Sciatic nerve (tissue), 2 donors: ENCODE results near the gene PPP6R2. TPM values are rescaled to one million over a fixed set of nuclear protein-coding genes. Genes with fewer than 3 reads are reported as not detected.

ENCODE experiments used
- ATAC-seq: fragments of 200-7000 bp; cut with Tn5 transposase; one replicate; pipeline ENCODE4 v1.9.1; 2020; ENCODE audit warnings: mild to moderate bottlenecking, moderate library complexity
- DNase-seq: peaks from one replicate; pipeline ENCODE4 v3.0.0-alpha.2; 2020; ENCODE audit warnings: low spot score
- intact Hi-C: fragments of 100-400 bp; cut with DNase I; formaldehyde crosslinking; loops from one replicate; pipeline ENCODE4 v1.14.2; 2022
- total RNA-seq: library from RNA; stranded (reverse); fragmentation: NEBNext Ultra II Directional; extraction: Animal tissue kit (Norgen Biotek cat#: 25700); gene quantifications from one replicate; pipeline ENCODE4 v1.2.1, GENCODE V29; 2021
- donor health status: DM: no; HTN: no; CAD: no.
- donor health status: DM: no; HTN: no; CAD: no.

PPP6R2 gene
- total RNA-seq, 1 donor from 2014 or later: 42.1 TPM

DNA sequence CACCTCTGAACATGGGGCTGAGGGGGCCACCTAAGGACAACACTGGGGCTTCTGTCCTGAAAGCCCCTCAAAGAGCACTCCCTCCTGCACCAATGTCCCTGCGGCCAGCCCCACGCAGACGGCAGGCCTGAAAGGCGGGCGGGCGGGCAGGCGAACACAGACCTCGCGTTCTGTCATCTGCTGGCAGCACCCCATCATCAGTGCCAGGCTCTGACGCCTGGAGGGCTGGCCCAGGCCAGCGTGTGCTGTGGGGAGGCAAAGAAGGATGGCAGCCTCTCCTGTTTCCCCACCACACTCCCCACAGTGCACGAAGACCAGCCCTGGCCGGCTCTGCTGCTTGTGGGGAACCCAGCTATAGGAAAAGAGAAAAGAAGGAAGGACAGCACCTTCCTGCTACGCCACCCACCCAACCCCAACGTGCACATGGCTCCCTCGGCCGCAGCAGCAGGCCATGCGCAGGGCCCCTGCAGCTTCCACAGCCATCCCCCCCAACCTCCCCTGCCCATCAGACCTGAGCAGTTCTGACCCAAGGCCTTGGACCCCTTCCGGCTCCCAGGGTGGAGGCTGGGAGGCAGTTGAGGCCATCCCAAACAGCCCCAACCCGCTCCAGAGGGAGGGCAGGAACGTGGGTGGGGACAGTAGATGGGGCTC is 128.2 kb downstream of the PPP6R2 start:
- ATAC-seq (no peak), DNase-seq (no peak)
- intact Hi-C loops: no loop called here

DNA sequence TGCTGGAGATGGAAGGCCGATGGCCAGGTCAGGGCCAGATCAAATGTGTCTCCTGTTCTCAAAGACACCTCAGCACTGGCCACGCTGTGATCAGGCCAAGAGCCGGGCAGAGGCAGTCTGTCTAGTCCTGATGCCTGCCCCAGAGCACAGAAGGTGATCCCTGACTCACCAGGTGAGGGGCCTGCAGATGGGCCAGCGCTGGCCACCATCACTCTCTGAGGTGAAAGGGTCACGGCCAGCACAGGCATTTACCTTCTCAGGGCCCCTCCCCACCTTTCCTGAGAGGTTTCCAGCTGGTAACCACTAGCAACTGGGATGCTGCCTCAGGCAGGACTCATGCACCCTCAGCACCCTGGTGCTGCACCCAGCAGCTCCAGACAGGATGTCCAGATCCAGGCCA is 128.8 kb downstream of the PPP6R2 start:
- intact Hi-C loops: no loop called here
- DNase-seq (no peak), ATAC-seq (no peak)

DNA sequence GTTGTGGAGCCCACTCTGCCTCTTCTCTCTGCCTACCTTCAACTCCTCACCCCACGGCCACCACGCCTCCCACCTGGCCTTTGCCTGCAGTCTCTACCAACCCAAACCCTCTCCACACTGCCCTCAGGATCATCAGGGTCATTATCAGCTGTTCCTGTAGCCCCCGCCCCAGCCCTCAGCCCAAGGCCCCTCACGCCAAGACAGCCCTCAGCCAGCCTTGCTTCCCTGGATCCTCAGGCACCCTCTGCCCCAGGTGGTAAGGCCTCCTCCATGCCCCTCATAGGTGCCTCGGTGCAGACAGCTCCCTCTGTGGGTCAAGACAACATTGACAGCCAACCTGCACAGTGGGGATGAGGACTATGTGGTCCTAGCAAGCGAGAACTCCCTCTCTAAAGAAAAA is 130.0 kb downstream of the PPP6R2 start:
- no peak for ATAC-seq
- intact Hi-C loops: no loop called here
- no peak for DNase-seq

DNA sequence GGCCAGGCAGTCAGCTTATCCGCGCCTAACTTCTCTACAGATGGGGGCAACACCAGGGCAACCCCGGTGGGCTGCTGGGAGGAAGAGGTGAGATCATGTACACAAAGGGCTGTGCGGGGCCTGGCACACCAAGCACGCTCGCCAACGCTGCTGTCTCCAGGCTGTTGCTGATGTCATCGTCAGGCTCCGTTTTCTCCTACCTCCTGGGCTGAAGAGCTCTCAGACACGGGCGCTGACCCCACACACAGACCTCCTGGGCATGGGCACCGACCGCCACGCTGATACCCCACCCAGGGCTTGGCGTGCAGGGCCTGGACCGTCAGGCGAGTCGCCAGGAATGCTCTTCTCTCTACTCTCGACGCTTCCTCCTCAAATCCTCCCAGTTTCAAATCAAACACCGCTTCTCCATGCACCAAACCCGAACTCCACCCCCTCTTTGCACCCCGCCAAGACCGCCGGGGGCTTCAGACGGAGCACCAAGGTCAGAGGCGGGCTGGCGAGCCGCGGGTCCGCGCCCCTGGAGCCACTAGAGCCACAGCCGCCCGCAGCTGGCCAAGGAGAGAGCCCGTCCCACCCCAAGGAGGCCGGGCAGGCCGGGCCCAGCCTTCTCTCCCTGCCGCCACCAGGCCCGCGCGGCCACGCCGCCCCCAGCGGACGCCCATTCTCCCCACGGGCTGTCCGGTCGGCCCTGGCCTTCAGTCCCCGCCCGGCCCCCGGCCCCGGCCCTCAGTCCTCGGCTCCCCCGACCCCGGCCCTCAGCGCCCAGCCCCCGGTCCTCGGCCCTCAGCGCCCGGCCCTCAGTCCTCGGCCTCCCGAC is 130.9 kb downstream of the PPP6R2 start:
- DNase-seq (no peak), ATAC-seq (no peak)
- intact Hi-C loops: no loop called here

DNA sequence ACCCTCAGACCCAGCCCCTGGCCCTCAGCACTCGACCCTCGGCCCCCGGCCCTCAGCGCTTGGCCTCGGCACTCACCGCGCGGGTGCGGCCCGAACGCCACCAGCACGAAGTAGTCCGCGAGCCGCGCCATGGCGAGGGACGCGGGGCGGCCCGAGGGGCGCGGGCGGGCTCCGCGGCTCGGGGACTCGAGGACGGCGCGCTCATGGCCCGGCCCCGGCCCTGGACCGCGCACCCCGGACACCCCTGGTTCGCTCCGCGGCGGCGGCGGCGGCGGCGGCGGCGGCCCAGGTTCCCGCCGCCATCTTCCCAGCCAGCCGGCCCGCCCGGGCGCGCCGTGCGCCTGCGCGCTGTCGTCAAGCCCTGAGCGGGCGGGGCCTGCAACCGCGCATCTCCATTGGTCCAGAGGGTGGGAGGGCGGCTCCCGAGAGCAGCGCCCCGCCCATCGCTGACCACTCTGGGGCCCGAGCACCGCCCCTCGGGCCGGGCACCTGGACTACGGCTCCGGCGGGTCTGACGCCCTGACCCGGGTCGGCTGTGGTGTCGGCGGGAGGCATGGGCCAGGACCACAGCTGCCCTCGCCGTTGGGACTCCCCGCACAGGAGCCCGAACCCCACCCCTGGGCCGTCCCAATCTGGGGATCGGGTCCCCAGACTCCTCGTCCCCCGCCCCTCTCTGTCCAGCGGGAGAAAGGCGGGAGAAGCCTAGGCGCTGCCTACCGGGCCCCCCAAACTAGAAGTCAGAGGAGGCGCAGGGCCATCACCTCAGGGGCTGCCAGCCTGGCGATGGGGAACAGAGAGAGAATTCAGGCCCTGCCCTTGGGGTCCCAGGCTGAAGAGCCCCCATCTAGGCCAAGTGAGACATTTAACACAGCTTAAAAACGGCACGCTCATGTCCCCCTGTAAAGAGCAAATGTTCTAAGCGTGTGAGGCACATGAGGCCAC is 131.9 kb downstream of the PPP6R2 start, which contains the start of gene SBF1:
Gene SBF1, minus strand, starts transcription at position 326 of the 942 bp plus-strand sequence. Its CDS starts 195 bp downstream, at position 131.
- ATAC-seq (peak; percentile 98), DNase-seq (peak; percentile 94)
- intact Hi-C loops: no loop called here

DNA sequence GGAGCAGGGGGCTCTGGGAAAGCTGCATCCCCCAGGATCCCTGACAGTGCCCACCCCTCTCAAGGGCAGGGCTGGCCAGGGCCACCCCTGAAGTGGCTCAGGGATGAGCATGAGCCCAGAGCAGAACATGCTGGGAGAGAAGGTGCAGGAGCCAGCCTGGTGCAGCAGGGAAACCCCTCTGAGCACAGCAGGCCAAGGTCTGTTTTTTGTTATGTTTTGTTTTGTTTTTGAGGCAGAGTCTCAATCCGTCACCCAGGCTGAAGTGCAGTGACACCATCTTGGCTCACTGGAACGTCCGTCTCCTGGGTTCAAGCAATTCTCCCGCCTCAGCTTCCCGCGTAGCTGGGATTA is 132.5 kb downstream of the PPP6R2 start:
- intact Hi-C loops: no loop called here
- ATAC-seq (peak; percentile 1), DNase-seq (no peak)

DNA sequence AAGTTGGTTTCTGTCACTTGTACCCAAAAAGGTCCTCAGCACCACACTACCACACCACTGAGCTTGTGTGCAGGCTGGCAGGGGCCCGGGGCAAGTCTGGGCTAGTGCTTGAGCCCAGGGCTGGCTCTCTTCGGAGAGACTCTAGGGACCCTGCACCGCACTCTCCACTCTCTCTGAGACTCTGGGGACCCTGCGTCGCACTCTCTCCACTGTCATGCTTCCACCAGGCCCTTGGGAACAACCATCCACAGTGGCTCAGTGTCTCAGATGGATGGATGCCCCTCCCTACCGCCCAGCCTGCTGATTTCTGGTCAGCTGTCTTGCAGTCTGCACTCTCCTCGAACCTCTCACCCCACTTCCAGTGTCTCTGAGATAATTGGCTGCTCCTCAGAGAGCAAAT is 133.7 kb downstream of the PPP6R2 start:
- intact Hi-C loops: no loop called here

DNA sequence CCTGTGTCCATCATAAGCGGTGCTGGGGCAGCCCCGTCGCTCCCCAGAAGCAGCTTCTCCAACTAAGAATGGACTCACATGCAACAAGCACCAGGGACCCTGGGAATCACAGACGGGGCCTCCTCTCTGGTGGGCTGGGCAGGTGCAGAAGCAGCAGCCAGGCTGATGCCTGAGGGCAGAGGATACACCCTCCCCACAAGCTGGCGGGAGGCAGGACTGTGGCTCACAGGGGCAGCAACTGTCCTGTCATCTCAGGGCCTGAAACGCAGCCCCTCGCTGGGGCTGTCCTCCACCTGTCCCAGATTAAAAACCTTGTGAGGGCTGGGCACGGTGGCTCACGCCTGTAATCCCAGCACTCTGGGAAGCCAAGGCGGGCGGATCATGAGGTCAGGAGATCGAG is 134.8 kb downstream of the PPP6R2 start:
- no peak for ATAC-seq
- intact Hi-C loops: no loop called here
- DNase-seq: no peak

More for the DNA sequence above, 133.7 kb downstream of the PPP6R2 start:
- no peak for ATAC-seq
- DNase-seq: no peak

DNA sequence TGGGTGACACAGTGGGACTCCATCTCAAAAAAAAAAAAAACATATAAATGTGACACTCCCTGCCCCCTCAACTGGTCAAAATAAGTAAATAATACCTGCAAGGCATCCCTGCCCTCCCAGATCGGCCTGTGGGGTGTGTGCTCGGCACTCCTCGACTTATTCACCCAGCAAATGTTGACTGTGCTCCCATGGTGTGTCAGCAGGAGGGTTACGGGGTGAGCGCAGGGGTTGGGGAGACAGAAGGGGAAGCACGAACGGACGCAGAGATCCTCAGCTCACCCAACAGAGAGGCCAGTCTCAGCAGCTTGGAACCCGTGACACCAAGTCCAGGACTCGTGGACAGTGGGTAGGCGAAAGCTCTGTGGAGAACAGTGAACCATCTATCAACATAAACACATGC is 136.6 kb downstream of the PPP6R2 start:
- no peak for DNase-seq
- no peak for ATAC-seq
- intact Hi-C loops: no loop called here

DNA sequence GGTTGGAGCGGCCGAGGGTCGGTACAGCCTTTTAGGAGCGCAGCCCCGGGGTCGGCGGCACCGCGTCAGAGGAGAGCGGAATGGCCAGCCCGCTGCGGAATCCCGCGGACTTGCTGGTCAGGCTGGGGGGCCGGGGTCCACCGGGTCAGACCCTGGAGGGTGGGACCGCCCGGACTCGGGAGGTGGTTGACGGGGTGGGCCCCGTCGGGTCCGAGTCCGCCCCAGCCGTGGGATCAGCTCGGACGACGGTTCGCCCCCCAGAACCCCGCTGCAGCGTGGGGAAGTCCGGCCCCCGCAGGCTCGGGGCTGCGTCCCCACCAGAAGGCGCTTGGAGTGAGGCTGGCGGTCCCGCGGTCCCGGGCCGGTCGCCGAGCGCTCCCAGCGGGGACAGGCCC is 137.9 kb downstream of the PPP6R2 start:
- ATAC-seq: no peak
- intact Hi-C loops: no loop called here
- DNase-seq: no peak

DNA sequence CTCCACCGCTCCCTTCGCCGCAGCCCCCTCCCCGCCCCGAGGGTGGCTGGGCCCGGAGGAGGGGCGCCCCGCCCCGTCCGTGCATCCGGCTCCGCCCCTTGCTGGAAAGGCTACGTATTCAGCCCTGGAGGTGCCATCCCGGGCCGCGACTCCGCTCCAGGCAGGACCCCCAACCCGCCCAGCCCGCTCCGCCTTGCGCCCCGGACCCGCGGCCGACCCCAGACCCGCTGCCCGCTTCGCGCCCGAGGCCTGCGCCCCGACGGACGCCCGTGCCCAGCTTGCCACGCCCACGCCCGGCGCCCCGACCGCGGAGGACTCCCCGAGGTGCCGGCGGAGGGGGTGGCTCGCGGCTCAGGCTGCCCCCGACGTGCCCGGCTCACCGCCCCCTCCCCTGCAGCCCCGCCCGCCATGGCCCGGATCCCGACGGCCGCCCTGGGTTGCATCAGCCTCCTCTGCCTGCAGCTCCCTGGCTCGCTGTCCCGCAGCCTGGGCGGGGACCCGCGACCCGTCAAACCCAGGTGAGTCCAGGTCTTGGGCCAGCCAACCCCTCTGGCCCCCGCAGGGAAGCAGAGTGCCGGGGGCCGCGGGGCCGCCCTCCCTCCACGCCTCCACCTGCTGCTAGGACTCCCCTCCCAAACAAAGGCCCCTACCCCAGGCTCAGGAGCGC is 138.4 kb downstream of the PPP6R2 start, which contains the start of gene ADM2:
Gene ADM2, plus strand, starts transcription at position 104 of the 667 bp plus-strand sequence. Its CDS starts 305 bp downstream, at position 409.
- DNase-seq: no peak
- intact Hi-C loops: no loop called here
- no peak for ATAC-seq

DNA sequence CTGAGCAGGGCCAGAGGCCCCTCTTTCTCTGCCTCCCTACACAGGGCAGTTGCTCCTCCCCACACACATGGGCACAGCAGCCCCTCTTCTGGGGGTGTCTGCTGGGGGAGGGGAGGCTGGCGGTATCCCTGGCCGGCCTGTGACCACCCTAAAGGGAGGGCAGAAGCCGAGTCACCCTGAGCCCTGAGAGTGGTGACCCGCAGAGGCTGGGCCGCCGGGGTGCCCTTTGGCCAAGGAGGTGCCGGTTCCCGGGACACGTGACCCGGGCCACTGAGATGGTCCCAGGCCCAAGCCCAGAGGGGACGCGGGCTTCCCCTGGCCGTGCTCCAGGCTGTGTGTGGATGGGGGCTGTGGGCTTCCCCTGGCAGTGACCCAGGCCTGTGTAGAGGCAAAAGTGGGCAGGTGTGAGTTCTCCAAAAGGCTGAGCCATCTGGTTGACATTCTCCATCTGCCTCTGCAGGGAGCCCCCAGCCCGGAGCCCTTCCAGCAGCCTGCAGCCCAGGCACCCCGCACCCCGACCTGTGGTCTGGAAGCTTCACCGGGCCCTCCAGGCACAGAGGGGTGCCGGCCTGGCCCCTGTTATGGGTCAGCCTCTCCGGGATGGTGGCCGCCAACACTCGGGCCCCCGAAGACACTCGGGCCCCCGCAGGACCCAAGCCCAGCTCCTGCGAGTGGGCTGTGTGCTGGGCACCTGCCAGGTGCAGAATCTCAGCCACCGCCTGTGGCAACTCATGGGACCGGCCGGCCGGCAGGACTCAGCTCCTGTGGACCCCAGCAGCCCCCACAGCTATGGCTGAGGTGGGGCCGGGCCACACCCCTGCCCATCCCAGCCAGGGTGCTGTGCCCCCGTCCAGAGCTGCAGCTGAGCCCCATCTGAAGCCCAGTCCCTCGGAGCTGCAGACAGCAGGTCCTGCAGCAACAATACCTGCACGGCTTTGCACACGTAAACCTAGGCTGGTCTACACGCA is 139.3 kb downstream of the PPP6R2 start:
- intact Hi-C loops: no loop called here
- no peak for ATAC-seq
- no peak for DNase-seq

DNA sequence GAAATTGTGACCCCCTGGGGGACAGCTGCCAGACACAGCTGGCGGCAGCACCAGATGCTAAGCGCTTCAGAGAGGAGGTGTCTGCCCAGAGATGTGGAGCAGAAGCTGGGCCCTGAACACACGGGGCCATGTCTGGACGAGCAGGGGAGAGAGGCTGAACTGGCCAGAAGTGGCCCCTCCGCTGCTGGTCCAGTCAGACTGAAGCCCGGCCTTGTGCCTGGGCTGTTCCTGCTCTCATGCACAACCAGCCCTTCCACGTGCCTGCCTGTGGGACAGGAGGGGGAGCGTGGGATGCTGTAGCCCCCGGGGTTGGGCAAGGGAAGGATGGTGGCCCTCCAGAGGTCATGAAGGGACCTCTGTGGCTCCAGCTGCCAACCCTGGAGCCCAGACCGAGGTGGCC is 140.0 kb downstream of the PPP6R2 start:
- no peak for ATAC-seq

DNA sequence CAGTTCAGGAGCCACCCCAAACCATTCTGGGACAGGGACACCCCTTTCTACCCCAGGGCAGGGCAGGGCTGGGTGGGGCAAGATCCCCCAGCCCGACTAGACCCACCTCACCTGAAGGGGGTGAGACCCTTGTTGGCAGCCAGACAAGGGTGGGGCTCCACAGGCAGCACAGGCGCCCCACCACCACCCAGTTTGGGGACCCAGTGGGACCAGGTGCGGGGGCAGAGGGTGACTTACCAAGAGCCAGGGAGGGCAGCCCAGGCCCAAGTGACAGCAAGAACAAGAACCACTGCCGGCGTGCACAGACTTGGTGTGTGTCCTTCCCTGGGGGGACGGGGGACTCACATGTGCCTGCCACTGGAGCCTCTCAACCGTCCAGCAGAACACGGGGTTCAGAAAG is 140.4 kb downstream of the PPP6R2 start:
- ATAC-seq: no peak
- intact Hi-C loops: no loop called here

More for the DNA sequence above, 140.0 kb downstream of the PPP6R2 start:
- DNase-seq: no peak
- intact Hi-C loops: no loop called here

DNA sequence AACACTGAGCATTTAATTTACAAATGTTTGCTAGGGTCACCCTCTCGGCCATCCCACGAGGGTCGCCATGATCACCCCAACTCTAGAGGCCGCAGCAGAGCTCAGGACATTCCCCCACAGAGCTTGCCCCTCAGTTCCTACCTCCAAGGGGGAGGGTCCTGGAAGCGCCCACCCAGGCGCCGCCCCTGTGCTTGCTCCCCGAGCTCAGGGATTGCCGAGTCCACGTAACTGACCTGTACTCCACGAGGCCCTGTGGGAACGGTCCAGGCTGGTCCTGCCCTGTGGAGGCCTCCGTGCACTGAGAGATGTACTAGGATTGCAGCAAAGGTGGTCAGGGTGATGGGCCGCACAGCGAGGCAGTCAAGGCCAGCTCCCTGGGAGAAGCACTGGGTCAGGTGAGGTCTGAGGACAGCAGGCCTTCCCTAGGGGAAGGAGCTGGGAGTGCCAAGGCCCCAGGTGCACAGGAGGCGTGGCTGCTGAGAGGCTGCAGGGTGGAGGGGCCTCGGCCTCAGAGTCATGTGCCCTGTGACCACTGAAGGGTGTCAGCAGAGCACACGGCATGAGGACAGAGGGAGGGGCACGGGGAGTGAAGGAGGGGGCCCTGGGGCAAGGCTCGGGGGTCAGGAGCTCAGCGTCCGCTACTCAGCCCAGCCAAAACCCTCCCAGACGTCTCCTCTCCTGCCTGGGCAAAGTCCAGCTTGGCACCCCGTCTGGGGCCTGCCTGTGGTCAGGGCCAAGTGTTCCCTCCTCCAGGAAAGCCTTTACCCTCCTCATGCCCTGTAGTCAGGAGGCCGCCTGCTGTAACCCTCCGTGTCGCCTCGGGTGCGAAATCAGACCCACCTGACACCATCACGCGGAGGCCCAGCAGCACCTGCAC is 141.1 kb downstream of the PPP6R2 start:
- ATAC-seq: no peak
- intact Hi-C loops: no loop called here
- DNase-seq: no peak

More for the DNA sequence above, 140.4 kb downstream of the PPP6R2 start:
- no peak for DNase-seq

DNA sequence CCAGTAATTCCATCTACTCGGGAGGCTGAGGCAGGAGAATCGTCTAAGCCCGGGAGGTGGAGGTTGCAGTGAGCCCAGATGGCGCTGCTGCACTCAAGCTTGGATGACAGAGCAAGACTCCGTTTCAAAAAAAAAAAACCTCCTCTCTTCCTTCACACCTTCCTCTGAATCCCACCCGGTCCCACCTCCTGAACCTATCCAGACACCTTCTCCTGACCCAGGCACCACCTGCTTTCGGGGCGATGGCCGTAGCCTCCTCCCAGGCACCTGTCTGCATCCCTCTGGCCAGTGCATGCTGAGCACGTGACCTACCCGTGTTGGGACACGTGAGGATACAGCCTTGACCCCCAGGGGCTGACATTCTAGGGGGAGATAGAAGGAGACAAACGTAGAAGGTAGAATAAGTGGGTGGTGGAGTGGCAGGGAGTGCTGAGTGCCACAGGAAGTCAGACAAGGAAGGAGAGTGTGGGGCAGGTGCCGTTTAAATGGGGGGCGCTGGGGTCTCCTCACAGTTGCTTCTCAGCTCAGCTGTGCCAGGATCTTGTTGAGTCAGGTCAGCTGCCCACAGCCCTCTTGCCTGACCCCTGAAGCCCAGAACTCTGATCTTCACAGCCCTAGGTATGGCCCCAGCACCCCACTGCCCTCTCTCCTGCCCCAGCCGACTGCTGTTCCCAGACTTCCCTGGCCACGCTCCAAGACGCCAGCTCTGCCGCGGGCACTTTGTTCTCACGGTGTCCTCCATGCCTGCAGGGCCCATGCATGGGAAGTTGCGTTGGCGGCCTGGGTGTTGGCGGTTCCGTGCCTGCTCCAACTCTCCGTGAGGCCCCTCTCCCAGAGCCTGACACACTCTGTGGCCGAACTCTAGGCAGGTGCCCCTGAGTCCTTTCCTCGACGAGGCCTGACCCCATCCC is 142.3 kb downstream of the PPP6R2 start:
- DNase-seq (no peak), ATAC-seq (no peak)
- intact Hi-C loops: no loop called here
